Measurements from ENCODE around the gene SLC12A4.
"Not testable (repeated sequence)": the region's sequence is repeated elsewhere in the genome, so short reads cannot be mapped to it uniquely, and the experiment has no call there.

The SLC12A4 gene

DNA sequence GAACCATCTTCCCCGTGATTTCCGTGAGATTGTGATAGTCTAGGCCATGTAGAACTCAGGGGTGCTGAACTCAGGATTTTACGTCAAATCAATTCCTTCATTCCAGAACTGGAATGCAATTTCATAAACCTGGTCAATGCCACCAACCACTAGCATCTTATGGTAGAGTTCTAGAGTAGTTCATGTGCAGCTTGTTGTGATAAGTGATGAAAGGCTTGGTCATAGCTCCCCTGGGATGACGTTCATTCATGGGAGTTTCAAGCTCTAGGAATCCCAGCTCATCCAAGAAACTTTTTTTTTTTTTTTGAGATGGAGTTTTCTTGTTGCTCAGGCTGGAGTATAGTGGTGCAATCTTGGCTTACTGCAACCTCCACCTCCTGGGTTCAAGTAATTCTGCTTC is 34.6 kb upstream of the SLC12A4 start:
- DNase-seq (ENCODE audit: low spot score): no peak
- TF ChIP-seq, protein P1, sequence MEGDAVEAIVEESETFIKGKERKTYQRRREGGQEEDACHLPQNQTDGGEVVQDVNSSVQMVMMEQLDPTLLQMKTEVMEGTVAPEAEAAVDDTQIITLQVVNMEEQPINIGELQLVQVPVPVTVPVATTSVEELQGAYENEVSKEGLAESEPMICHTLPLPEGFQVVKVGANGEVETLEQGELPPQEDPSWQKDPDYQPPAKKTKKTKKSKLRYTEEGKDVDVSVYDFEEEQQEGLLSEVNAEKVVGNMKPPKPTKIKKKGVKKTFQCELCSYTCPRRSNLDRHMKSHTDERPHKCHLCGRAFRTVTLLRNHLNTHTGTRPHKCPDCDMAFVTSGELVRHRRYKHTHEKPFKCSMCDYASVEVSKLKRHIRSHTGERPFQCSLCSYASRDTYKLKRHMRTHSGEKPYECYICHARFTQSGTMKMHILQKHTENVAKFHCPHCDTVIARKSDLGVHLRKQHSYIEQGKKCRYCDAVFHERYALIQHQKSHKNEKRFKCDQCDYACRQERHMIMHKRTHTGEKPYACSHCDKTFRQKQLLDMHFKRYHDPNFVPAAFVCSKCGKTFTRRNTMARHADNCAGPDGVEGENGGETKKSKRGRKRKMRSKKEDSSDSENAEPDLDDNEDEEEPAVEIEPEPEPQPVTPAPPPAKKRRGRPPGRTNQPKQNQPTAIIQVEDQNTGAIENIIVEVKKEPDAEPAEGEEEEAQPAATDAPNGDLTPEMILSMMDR (IDR thresholded peaks at IDR 0.05; ENCODE audit: extremely low read depth, missing control alignments): no peak

GRCh38 chr16:68000450-68000849 is 32.0 kb upstream of the SLC12A4 start:
- TF ChIP-seq, protein P1 (IDR thresholded peaks at IDR 0.05; ENCODE audit: extremely low read depth, missing control alignments): no peak
- DNase-seq (ENCODE audit: low spot score): no peak

- TF ChIP-seq, protein P1 (IDR thresholded peaks at IDR 0.05; ENCODE audit: extremely low read depth, missing control alignments): no peak
- peak; percentile 32 for DNase-seq (ENCODE audit: low spot score)
Measured at GRCh38 chr16:67999985-68000384, 31.5 kb upstream of the SLC12A4 start.

DNA sequence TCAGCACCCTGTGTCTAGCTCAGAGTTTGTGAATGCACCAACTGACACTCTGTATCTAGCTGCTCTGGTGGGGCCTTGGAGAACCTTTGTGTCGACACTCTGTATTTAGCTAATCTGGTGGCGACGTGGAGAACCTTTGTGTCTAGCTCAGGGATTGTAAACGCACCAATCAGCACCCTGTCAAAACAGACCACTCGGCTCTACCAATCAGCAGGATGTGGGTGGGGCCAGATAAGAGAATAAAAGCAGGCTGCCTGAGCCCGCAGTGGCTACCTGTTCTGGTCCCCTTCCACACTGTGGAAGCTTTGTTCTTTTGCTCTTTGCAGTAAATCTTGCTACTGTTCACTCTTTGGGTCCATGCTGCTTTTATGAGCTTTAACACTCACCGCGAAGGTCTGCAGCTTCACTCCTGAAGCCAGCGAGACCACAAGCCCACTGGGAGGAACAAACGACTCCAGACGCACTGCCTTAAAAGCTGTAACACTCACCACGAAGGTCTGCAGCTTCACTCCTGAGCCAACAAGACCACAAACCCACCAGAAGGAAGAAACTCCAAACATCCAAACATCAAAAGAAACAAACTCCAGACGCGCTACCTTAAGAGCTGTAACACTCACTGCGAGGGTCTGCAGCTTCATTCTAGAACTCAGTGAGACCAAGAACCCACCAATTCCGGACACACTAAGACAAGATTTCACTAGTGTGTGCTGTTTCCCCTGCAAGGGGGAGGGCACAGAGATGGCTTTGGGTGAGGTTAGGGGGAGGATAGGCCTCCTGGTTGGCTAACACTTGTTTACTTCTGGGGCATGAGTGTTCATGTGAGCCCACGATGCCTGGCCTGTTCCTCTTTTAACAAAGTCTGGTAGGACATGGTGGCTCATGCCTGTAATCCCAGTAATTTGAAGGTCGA is 30.6 kb upstream of the SLC12A4 start, which contains the start of gene DPEP2:
Gene DPEP2 (minus strand): TSS at position 706 of the 910 bp plus-strand sequence. CDS start 6,272 bp downstream, outside the sequence.
- not testable (repeated sequence) for DNase-seq (ENCODE audit: low spot score)

- DNase-seq (ENCODE audit: low spot score): not testable (repeated sequence)
Measured at GRCh38 chr16:67998231-67998778, 29.9 kb upstream of the SLC12A4 start.

GRCh38 chr16:67996666-67997065 is 28.2 kb upstream of the SLC12A4 start:
- TF ChIP-seq, protein P1 (IDR thresholded peaks at IDR 0.05; ENCODE audit: extremely low read depth, missing control alignments): no peak
- no peak for DNase-seq (ENCODE audit: low spot score)

GRCh38 chr16:67995423-67995822 is 27.0 kb upstream of the SLC12A4 start:
- TF ChIP-seq, protein P1 (IDR thresholded peaks at IDR 0.05; ENCODE audit: extremely low read depth, missing control alignments): no peak
- DNase-seq (ENCODE audit: low spot score): no peak

- not testable (repeated sequence) for DNase-seq (ENCODE audit: low spot score)
Measured at GRCh38 chr16:67994040-67994408, 25.6 kb upstream of the SLC12A4 start.

Data from GM20000 (cell line).